Parathyroid adenoma (tissue), 2 donors: Measurements from ENCODE around the gene CFAP54.
A peak's percentile ranks its signal among the peaks of the same experiment; 100 is the strongest.

ENCODE experiments used
- H2AFZ ChIP-seq: fragments of 300-600 bp; sonication (generic); one replicate; pipeline ENCODE4 v1.7.0; 2017; ENCODE audit warnings: antibody characterized with exemption, mild to moderate bottlenecking
- H3K27ac ChIP-seq: fragments of 300-600 bp; sonication (generic); one replicate; pipeline ENCODE4 v1.7.0; 2017
- H3K27me3 ChIP-seq: fragments of 300-600 bp; sonication (generic); one replicate; pipeline ENCODE4 v1.7.0; 2017; ENCODE audit warnings: low read length; ENCODE audit not compliant: control insufficient read depth, insufficient read depth
- H3K36me3 ChIP-seq: fragments of 300-600 bp; sonication (generic); one replicate; pipeline ENCODE4 v1.7.0; 2017; ENCODE audit warnings: low read length; ENCODE audit not compliant: control insufficient read depth, insufficient read depth
- H3K4me1 ChIP-seq: fragments of 300-600 bp; sonication (generic); one replicate; pipeline ENCODE4 v1.7.0; 2017; ENCODE audit warnings: control low read depth
- H3K4me2 ChIP-seq: fragments of 300-600 bp; sonication (generic); one replicate; pipeline ENCODE4 v1.7.0; 2017; ENCODE audit warnings: low read length
- H3K4me3 ChIP-seq: fragments of 300-600 bp; sonication (generic); one replicate; pipeline ENCODE4 v1.7.0; 2017; ENCODE audit warnings: low read depth, low read length
- H3K79me2 ChIP-seq: fragments of 300-600 bp; sonication (generic); one replicate; pipeline ENCODE4 v1.7.0; 2017; ENCODE audit warnings: control low read depth
- H3K9ac ChIP-seq: fragments of 300-600 bp; sonication (generic); one replicate; pipeline ENCODE4 v1.7.0; 2017; ENCODE audit warnings: mild to moderate bottlenecking
- H3K9me3 ChIP-seq: fragments of 300-600 bp; sonication (generic); one replicate; pipeline ENCODE4 v1.7.0; 2017; ENCODE audit warnings: low read length; ENCODE audit not compliant: control insufficient read depth
- TF ChIP-seq, protein P1 (sequence below): fragments of 300-600 bp; sonication (generic); IDR thresholded peaks from one replicate; pipeline ENCODE4 v1.7.0; 2017; ENCODE audit warnings: antibody characterized with exemption, mild to moderate bottlenecking
- donor health status: primary hyperparathyroidism.

The CFAP54 gene, protein sequence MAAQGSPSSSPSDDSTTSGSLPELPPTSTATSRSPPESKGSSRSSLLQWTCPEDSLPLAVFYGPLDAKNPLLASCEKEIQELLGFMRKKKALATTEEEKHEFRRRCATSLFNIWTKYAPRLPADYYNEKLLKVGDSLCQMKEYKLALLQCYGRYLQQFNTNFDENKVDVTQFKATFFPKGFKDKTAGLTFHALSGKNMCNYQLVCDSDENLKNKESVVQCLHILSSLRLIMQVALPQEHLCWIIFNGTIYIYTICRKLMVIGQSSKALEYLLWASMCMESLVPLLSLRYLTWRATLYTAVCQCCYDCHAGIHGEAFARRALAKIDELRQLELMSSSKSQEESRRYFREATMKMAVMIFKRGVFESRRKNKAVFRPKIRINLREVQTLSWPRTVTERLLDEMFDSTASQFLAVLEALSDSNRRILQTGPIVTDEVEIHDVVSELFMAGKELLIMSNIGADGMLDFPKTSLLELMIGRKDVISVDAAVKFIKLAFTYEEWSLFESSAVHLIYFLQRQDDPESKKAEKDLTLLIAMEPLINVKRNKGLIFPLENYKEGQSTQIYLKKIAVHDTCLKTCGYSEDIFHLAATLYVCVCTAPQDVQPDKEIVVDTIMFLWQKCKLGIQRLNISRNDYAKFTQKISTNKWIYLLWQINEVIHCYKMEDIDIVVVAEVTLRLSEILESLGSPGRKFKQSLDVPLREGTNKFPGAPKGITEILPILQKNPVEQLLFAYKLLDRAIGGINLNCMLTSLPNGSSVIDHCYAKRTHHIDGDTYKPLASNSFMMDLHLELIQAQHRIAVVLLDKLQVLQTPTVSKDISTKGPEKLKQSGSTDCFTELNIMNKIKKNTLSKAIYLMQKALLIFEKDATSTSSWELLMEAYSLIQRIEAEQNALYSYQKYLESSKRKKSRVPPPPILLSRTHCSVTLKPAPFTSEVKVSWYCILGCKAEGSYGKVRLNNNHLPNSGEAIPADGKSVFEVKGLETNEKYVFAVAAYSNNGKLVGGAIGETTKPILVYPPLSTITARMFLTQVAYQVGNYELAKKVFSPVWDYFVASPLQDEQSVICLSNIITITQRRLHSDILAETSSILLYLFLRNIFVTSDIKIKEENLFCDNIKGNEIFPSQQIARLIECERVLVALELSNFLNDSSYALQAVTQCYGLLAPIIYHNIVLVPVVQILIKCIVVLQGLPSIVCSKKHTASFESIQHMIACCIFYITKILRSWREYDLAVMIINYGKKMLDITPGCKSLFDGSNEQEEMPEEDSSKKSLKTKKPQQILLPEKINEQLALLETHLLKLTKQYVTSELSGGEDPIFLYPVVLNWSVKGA (N-terminal part only)

DNA sequence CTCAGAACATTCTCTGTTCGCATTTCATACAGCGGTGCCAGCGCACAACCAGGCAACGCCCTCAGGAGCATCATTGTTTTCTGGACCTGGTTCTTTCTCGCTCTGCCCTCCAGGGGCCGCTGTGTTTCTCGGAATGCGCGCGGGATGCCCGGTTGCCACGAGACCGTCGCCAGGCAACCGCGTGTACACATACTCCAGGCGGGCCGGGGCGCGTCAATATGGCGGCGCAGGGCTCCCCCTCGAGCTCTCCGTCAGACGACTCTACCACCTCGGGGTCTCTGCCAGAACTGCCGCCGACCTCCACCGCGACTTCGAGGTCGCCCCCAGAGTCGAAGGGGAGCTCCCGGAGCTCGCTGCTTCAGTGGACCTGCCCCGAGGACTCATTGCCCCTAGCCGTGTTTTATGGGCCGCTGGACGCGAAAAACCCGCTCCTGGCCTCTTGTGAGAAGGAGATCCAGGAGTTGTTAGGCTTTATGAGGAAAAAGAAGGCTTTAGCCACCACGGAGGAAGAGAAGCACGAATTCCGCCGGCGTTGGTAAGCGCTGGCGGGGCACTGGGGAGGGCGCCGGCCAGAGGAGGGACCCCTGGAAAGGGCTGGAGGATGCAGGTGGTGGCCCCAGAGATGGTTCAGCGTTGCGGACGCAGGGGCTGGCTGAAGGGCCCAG, at the start of gene CFAP54:
CFAP54 (plus strand) TSS at position 186 of the 665 bp plus-strand sequence; CDS start at position 219, 33 bp downstream.
- Histone ChIP-seq H3K27me3 (no peaks in the 10 kb centered on the region), H3K9me3 (no peaks in the 10 kb centered on the region), H3K4me2 (peak within 1 kb of the TSS; percentile 99), H3K27ac (peak within 1 kb of the TSS; percentile 78), H3K4me1 (no peaks in the 10 kb centered on the region), H3K9ac (peak within 1 kb of the TSS; percentile 15), H3K4me3 (peak within 1 kb of the TSS; percentile 89), H3K36me3 (no peaks in the 10 kb centered on the region), H2AFZ (peak within 1 kb of the TSS; percentile 100), H3K79me2 (no peaks in the 10 kb centered on the region)
- TF ChIP-seq, protein P1, sequence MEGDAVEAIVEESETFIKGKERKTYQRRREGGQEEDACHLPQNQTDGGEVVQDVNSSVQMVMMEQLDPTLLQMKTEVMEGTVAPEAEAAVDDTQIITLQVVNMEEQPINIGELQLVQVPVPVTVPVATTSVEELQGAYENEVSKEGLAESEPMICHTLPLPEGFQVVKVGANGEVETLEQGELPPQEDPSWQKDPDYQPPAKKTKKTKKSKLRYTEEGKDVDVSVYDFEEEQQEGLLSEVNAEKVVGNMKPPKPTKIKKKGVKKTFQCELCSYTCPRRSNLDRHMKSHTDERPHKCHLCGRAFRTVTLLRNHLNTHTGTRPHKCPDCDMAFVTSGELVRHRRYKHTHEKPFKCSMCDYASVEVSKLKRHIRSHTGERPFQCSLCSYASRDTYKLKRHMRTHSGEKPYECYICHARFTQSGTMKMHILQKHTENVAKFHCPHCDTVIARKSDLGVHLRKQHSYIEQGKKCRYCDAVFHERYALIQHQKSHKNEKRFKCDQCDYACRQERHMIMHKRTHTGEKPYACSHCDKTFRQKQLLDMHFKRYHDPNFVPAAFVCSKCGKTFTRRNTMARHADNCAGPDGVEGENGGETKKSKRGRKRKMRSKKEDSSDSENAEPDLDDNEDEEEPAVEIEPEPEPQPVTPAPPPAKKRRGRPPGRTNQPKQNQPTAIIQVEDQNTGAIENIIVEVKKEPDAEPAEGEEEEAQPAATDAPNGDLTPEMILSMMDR: peak; percentile 91

DNA sequence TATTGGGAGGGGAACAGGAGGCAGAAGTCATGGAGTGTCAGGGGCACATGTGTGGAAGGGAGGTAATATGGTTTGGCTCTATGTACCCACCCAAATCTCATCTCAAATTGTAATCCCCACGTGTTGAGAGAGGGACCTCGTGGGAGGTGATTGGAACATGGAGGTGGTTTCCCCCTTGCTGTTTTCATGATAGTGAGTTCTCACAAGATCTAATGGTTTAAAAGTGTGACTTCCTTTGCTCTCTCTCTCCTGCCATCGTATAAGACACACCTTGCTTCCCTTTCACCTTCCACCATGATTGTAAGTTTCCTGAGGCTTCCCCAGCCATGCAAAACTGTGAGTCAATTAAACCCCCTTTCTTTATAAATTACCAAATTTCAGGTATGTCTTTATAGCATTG, 47.6 kb upstream of the CFAP54 start:
- Histone ChIP-seq H2AFZ (no peak overlapping the region), H3K27me3 (no peaks in the 10 kb centered on the region), H3K4me3 (no peak overlapping the region), H3K79me2 (no peaks in the 10 kb centered on the region), H3K36me3 (no peaks in the 10 kb centered on the region), H3K9ac (no peak overlapping the region), H3K9me3 (no peaks in the 10 kb centered on the region), H3K4me1 (no peaks in the 10 kb centered on the region), H3K4me2 (no peak overlapping the region), H3K27ac (no peak overlapping the region)
- TF ChIP-seq, protein P1: no peak

DNA sequence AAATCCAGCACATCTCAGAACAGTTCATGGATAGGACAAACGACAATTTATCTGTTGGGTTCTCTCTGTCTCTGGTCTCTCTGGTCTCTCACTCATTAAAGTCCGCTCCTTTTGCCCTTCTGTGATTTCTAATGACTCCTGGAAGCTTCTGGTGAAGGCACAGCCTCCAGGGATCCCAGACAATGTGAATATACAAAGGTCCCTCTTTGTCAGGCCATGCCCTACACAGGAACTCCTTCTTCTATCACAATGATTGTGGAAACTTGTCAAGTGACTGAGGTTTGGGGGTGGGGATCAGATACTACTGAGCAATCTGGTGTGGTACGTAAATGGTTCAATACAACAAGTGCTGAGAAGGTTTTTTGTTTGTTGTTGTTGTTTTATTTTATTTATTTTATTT, 46.5 kb upstream of the CFAP54 start:
- H3K27ac ChIP-seq: no peak overlapping the region
- H3K79me2 ChIP-seq: no peaks in the 10 kb centered on the region
- no peaks in the 10 kb centered on the region for H3K27me3 ChIP-seq
- H3K4me3 ChIP-seq: no peak overlapping the region
- no peaks in the 10 kb centered on the region for H3K4me1 ChIP-seq
- H3K9me3 ChIP-seq: no peaks in the 10 kb centered on the region
- H3K4me2 ChIP-seq: no peak overlapping the region
- no peaks in the 10 kb centered on the region for H3K36me3 ChIP-seq
- H3K9ac ChIP-seq: no peak overlapping the region
- H2AFZ ChIP-seq: no peak overlapping the region
- TF ChIP-seq, protein P1: no peak

DNA sequence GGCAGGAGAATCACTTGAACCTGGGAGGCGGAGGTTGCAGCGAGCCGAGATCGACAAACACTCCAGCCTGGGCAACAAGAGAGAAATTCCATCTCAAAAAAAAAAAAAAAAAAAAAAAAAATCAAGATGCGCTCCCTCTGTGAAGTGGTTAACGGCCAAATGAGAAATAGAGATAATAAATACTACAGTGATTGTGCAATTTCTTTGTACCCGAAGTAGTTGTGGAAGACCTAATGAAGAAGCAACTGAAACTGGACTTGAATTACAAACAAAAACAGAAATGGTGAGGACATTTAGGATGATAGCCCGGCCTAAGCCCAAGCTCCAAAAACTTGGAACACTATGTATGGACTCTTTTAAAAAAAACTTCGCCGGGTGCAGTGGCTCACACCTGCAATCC, 45.0 kb upstream of the CFAP54 start:
- no peaks in the 10 kb centered on the region for H3K9me3 ChIP-seq
- no peaks in the 10 kb centered on the region for H3K27me3 ChIP-seq
- H3K36me3 ChIP-seq: no peaks in the 10 kb centered on the region
- no peaks in the 10 kb centered on the region for H3K79me2 ChIP-seq
- no peak overlapping the region for H3K4me2 ChIP-seq
- TF ChIP-seq, protein P1: no peak
- H2AFZ ChIP-seq: no peak overlapping the region
- H3K9ac ChIP-seq: no peak overlapping the region
- no peaks in the 10 kb centered on the region for H3K4me1 ChIP-seq
- H3K27ac ChIP-seq: no peak overlapping the region
- no peak overlapping the region for H3K4me3 ChIP-seq
